Heart right ventricle (tissue), 16 donors: ENCODE results near the gene TUFT1. TPM values are rescaled to one million over a fixed set of nuclear protein-coding genes. Genes with fewer than 3 reads are reported as not detected.

Experiments used
- ATAC-seq, 8 donors: fragments of 200-7000 bp; cut with Tn5 transposase; one replicate each; pipeline ENCODE4 v1.9.1; 2020; ENCODE audit warnings: mild to moderate bottlenecking in 8 of 8, moderate library complexity in 8 of 8, moderate number of reproducible peaks in 1 of 8
- DNase-seq, 2 donors: peaks; one replicate each; pipeline ENCODE4 v3.0.0-alpha.2; 2020
- H3K27ac ChIP-seq, 10 donors: fragments of 200-600 bp; sonication (generic) in 2 of 10; one replicate each; pipeline versions ENCODE4 v1.5.0 to v1.8.0; 2020 to 2022; ENCODE audit warnings: mild to moderate bottlenecking in 3 of 10
- H3K27me3 ChIP-seq, 7 donors: fragments of 200-600 bp; one replicate each; pipeline ENCODE4 v1.8.0; 2021 to 2022; ENCODE audit warnings: mild to moderate bottlenecking in 2 of 7
- H3K36me3 ChIP-seq, 9 donors: fragments of 200-600 bp; sonication (generic) in 1 of 9; one replicate each; pipeline versions ENCODE4 v1.5.0 to v1.8.0; 2020 to 2022; ENCODE audit warnings: mild to moderate bottlenecking in 2 of 9
- H3K4me1 ChIP-seq, 9 donors: fragments of 200-600 bp; sonication (generic) in 1 of 9; one replicate each; pipeline versions ENCODE4 v1.5.0 to v1.8.0; 2020 to 2022; ENCODE audit warnings: mild to moderate bottlenecking in 4 of 9
- H3K4me3 ChIP-seq, 10 donors: fragments of 200-600 bp; sonication (generic) in 2 of 10; one replicate each; pipeline versions ENCODE4 v1.5.0 to v1.8.0; 2020 to 2022; ENCODE audit warnings: mild to moderate bottlenecking in 7 of 10, moderate library complexity in 2 of 10
- H3K9me3 ChIP-seq, 11 donors: fragments of 200-600 bp in 10 of 11; sonication (generic) in 2 of 11; one replicate each; pipeline versions ENCODE4 v1.5.0 to v1.8.0; 2013 to 2022; ENCODE audit warnings: mild to moderate bottlenecking in 2 of 11, control low read depth in 1 of 11, moderate library complexity in 1 of 11
- CTCF ChIP-seq, 9 donors: fragments of 200-600 bp; sonication (generic) in 2 of 9; IDR thresholded peaks; one replicate each; pipeline versions ENCODE4 v1.5.0 to v1.8.0; 2021 to 2022; ENCODE audit warnings: antibody characterized with exemption in 9 of 9, mild to moderate bottlenecking in 5 of 9, moderate library complexity in 1 of 9
- WGBS, 2 donors: extraction: QIAGEN DNeasy Blood & Tissue Kit; methylation state at CpG; one replicate each; pipeline ENCODE4 v1.1.7; 2013; ENCODE audit warnings: inconsistent platforms in 1 of 2; 5-methylcytosine and 5-hydroxymethylcytosine counted together
- intact Hi-C, 10 donors: fragments of 100-400 bp; cut with DNase I; formaldehyde crosslinking; loops; one replicate each; pipeline versions ENCODE4 v1.11.1 to v1.14.2; 2022
- polyA plus RNA-seq, 2 donors: library from polyadenylated mRNA; stranded (reverse); fragments of 200-250 nt; gene quantifications; one replicate each; pipeline ENCODE4 v1.2.3, GENCODE V29; 2013
- total RNA-seq, 10 donors: library from RNA; stranded (reverse); fragmentation: NEBNext Ultra II Directional in 3 of 10; extraction: Animal tissue kit (Norgen Biotek cat#: 25700) in 3 of 10; gene quantifications; one replicate each; pipeline versions ENCODE4 v1.2.1 to v1.2.4, GENCODE V29; 2021 to 2023
- donor health status: Arrhythmogenic right ventricular cardiomyopathy.
- donor health status: ischemic (EF 13 %, LVEDD 7.1; RV severe dilation, severe dysfunction).
- donor health status: healthy with polysubstance abuse.
- donor health status: DM: no; HTN: yes; CAD: no.
- donor health status: DM: no; HTN: no; CAD: no.
- donor health status: ischemic (EF 25% LVEDD 6.9; RV normal size, moderate dysfunction).
- donor health status: ischemic (EF 25% LVEDD 5.7; RV mildly dilated, moderate dysfunction).
- donor health status: healthy.
- donor health status: DM: yes; HTN: yes; CAD: no.
- donor health status: Ischemic cardiomyopathy.
- donor health status: ischemic (EF 35%, LVEDD 5.7; RV mildly dilated, moderate dysfunction).
- donor health status: nonischemic (EF 11% LVEDD 7.7; RV severe dilation, severe dysfunction).
- donor health status: DM: yes; HTN: yes; CAD: no.
- donor health status: PGD.
- donor health status: ischemic (EF 29% LVEDD 5.4; RV normal size, mild dysfunction).
- donor health status: nonischemic (EF 23%, LVEDD 6.1; RV moderate dilation, normal function).

The TUFT1 gene
- total and polyA plus RNA-seq, 12 donors, result 2.6 to 13.0 (median 4.7) TPM

- no peaks in the 10 kb centered on the region for H3K36me3 ChIP-seq
Observed at GRCh38 chr1:151604291-151604690, 64.2 kb downstream of the TUFT1 start.

GRCh38 chr1:151606384-151606783 lies 66.3 kb downstream of the TUFT1 start:
- Histone ChIP-seq H3K4me1 (peaks cover 0 to 18% (median 4%) of the 10 kb centered on the region in 9 donors), H3K9me3 (no peaks in the 10 kb centered on the region), H3K27me3 (peaks cover 0 to 32% (median 7%) of the 10 kb centered on the region in 7 donors), H3K27ac (no peak overlapping the region), H3K36me3 (no peaks in the 10 kb centered on the region), H3K4me3 (no peak overlapping the region)
- DNase-seq, result no peak
- intact Hi-C loops, result no loop called here
- no peak for ATAC-seq
- no peak for TF ChIP-seq CTCF (IDR thresholded peaks at IDR 0.05)

More at GRCh38 chr1:151604291-151604690, 64.2 kb downstream of the TUFT1 start:
- ATAC-seq, result no peak
- no peaks in the 10 kb centered on the region for H3K9me3 ChIP-seq
- DNase-seq, result no peak
- H3K4me1 ChIP-seq, result peaks cover 0 to 8% (median 0%) of the 10 kb centered on the region in 9 donors
- H3K27ac ChIP-seq, result no peak overlapping the region
- intact Hi-C loops, result no loop called here
- TF ChIP-seq CTCF (IDR thresholded peaks at IDR 0.05), result no peak
- no peak overlapping the region for H3K4me3 ChIP-seq
- peaks cover 0 to 32% (median 7%) of the 10 kb centered on the region in 7 donors for H3K27me3 ChIP-seq
- WGBS, 2 donors, result 70 to 73% methylated on average over 2 of the region's 2 CpGs

GRCh38 chr1:151606857-151607256 lies 66.7 kb downstream of the TUFT1 start:
- Histone ChIP-seq H3K9me3 (no peaks in the 10 kb centered on the region), H3K27me3 (peaks cover 0 to 31% (median 7%) of the 10 kb centered on the region in 7 donors), H3K4me1 (peaks cover 0 to 21% (median 5%) of the 10 kb centered on the region in 9 donors), H3K4me3 (no peak overlapping the region), H3K27ac (no peak overlapping the region), H3K36me3 (no peaks in the 10 kb centered on the region)
- intact Hi-C loops, result no loop called here
- no peak for TF ChIP-seq CTCF (IDR thresholded peaks at IDR 0.05)
- ATAC-seq (no peak), DNase-seq (no peak)
- WGBS, 2 donors, result 72 to 74% methylated on average over 3 of the region's 3 CpGs

GRCh38 chr1:151610142-151610541 lies 70.0 kb downstream of the TUFT1 start:
- intact Hi-C loops, result loop anchor here in 2 of 10 donors (5.0 to 10.0 kb wide), 2 partner anchors 82 to 115 kb away; partner anchors contain the start of gene RIIAD1 (in 1 of the 2)
- peaks cover 0 to 44% (median 18%) of the 10 kb centered on the region in 9 donors for H3K4me1 ChIP-seq
- H3K9me3 ChIP-seq, result no peaks in the 10 kb centered on the region
- ATAC-seq (no peak), DNase-seq (no peak)
- WGBS, 2 donors, result 89% methylated on average over 3 of the region's 3 CpGs
- H3K27me3 ChIP-seq, result peaks cover 0 to 7% (median 0%) of the 10 kb centered on the region in 7 donors
- H3K27ac ChIP-seq, result no peak overlapping the region
- H3K36me3 ChIP-seq, result peaks cover 0 to 10% (median 0%) of the 10 kb centered on the region in 9 donors
- TF ChIP-seq CTCF (IDR thresholded peaks at IDR 0.05), result no peak
- H3K4me3 ChIP-seq, result no peak overlapping the region
